Measurements from ENCODE around the gene EBF4. TPM values are rescaled to one million over a fixed set of nuclear protein-coding genes. Genes with fewer than 3 reads are reported as not detected.

The EBF4 gene
- polyA plus RNA-seq, 5 donors: 32.9 to 49.6 (median 42.2) TPM

Other genes starting within 250 kb of the EBF4 start
- gene SNRPB, start 222.0 kb upstream of the EBF4 start, polyA plus RNA-seq (ENCODE audit: insufficient read depth in 1 of 5, insufficient read length in 5 of 5, low replicate concordance in 1 of 5): 100 to 1,000 TPM; 103 to 158 (median 110) TPM
- 10 to 100 TPM; 13.1 to 17.5 (median 15.9) TPM for gene ZNF343, start 183.9 kb upstream of the EBF4 start, polyA plus RNA-seq (ENCODE audit: insufficient read depth in 1 of 5, insufficient read length in 5 of 5, low replicate concordance in 1 of 5)
- gene TMC2, start 156.2 kb upstream of the EBF4 start, polyA plus RNA-seq (ENCODE audit: insufficient read depth in 1 of 5, insufficient read length in 5 of 5, low replicate concordance in 1 of 5): under 1 TPM; 0.09 to 0.35 (median 0.27) TPM
- 100 to 1,000 TPM; 202 to 234 (median 211) TPM for gene NOP56, start 40.1 kb upstream of the EBF4 start, polyA plus RNA-seq (ENCODE audit: insufficient read depth in 1 of 5, insufficient read length in 5 of 5, low replicate concordance in 1 of 5)
- 100 to 1,000 TPM; 103 to 131 (median 118) TPM for gene IDH3B, start 28.6 kb upstream of the EBF4 start, polyA plus RNA-seq (ENCODE audit: insufficient read depth in 1 of 5, insufficient read length in 5 of 5, low replicate concordance in 1 of 5)
- gene CPXM1, start 107.8 kb downstream of the EBF4 start, polyA plus RNA-seq (ENCODE audit: insufficient read depth in 1 of 5, insufficient read length in 5 of 5, low replicate concordance in 1 of 5): 10 to 100 TPM; 69.4 to 86.4 (median 74.6) TPM
- not detected for gene C20orf141, start 122.2 kb downstream of the EBF4 start, polyA plus RNA-seq (ENCODE audit: insufficient read depth in 1 of 5, insufficient read length in 5 of 5, low replicate concordance in 1 of 5)
- under 1 TPM in 4 of 5 donors, not detected in 1; 0.03 to 0.06 (median 0.04) TPM for gene TMEM239, start 123.6 kb downstream of the EBF4 start, polyA plus RNA-seq (ENCODE audit: insufficient read depth in 1 of 5, insufficient read length in 5 of 5, low replicate concordance in 1 of 5)
- 10 to 100 TPM; 41.5 to 68.8 (median 61.8) TPM for gene PCED1A, start 147.9 kb downstream of the EBF4 start, polyA plus RNA-seq (ENCODE audit: insufficient read depth in 1 of 5, insufficient read length in 5 of 5, low replicate concordance in 1 of 5)
- 10 to 100 TPM; 30.5 to 40.2 (median 35.7) TPM for gene VPS16, start 148.0 kb downstream of the EBF4 start, polyA plus RNA-seq (ENCODE audit: insufficient read depth in 1 of 5, insufficient read length in 5 of 5, low replicate concordance in 1 of 5)
- gene PTPRA, start 180.7 kb downstream of the EBF4 start, polyA plus RNA-seq (ENCODE audit: insufficient read depth in 1 of 5, insufficient read length in 5 of 5, low replicate concordance in 1 of 5): 10 to 100 TPM; 74.5 to 98.7 (median 92.2) TPM